Measurements from ENCODE around the gene NDRG4. TPM values are rescaled to one million over a fixed set of nuclear protein-coding genes. Genes with fewer than 3 reads are reported as not detected.

NDRG4 gene
- polyA plus RNA-seq, 1 donor from 2014 or later = 507 TPM

- no peaks in the 10 kb centered on the region for H3K79me2 ChIP-seq (replicated peaks; ENCODE audit: insufficient read depth, low read length)
- H3K4me2 ChIP-seq (ENCODE audit: low read length) = no peak overlapping the region
Observed at GRCh38 chr16:58472266-58472665, 27.7 kb upstream of the NDRG4 start.

DNA sequence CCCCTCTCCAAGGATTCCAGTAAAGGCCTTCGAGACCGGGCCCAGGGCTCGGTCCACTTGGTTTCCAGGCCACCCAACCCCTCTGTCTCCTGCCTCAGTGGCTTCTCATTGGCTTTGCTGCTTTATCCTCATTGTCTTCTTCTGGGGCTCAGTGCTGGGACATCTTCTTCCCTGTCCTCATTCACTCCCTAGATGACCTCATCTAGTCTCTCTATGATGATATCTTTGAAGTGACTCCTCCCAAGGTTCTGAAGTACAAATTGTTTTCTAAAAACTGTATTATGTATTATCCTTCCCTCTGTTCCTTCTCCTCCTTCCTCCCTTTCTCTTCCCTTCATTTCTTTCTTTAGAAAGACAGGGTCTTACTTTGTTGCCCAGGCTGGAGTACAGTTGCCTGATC, 27.1 kb upstream of the NDRG4 start:
- H3K27me3 ChIP-seq (ENCODE audit: insufficient read depth, low read depth, low read length) = no peaks in the 10 kb centered on the region
- no peak overlapping the region for H3K9ac ChIP-seq (ENCODE audit: low read length)
- no peak overlapping the region for H2AFZ ChIP-seq (ENCODE audit: low read depth, low read length)
- H4K20me1 ChIP-seq (ENCODE audit: insufficient read depth) = no peaks in the 10 kb centered on the region
- H3K36me3 ChIP-seq (ENCODE audit: insufficient read depth, low read length) = no peaks in the 10 kb centered on the region
- H3K4me3 ChIP-seq (ENCODE audit: low read length) = no peak overlapping the region
- no peaks in the 10 kb centered on the region for H3K9me2 ChIP-seq (ENCODE audit: insufficient read depth, low read length)
- H3K27ac ChIP-seq (ENCODE audit: low read length) = no peak overlapping the region
- TF ChIP-seq, protein P1, sequence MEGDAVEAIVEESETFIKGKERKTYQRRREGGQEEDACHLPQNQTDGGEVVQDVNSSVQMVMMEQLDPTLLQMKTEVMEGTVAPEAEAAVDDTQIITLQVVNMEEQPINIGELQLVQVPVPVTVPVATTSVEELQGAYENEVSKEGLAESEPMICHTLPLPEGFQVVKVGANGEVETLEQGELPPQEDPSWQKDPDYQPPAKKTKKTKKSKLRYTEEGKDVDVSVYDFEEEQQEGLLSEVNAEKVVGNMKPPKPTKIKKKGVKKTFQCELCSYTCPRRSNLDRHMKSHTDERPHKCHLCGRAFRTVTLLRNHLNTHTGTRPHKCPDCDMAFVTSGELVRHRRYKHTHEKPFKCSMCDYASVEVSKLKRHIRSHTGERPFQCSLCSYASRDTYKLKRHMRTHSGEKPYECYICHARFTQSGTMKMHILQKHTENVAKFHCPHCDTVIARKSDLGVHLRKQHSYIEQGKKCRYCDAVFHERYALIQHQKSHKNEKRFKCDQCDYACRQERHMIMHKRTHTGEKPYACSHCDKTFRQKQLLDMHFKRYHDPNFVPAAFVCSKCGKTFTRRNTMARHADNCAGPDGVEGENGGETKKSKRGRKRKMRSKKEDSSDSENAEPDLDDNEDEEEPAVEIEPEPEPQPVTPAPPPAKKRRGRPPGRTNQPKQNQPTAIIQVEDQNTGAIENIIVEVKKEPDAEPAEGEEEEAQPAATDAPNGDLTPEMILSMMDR (IDR thresholded peaks at IDR 0.05; ENCODE audit: poor library complexity, severe bottlenecking) = no peak
- TF ChIP-seq, protein P2, sequence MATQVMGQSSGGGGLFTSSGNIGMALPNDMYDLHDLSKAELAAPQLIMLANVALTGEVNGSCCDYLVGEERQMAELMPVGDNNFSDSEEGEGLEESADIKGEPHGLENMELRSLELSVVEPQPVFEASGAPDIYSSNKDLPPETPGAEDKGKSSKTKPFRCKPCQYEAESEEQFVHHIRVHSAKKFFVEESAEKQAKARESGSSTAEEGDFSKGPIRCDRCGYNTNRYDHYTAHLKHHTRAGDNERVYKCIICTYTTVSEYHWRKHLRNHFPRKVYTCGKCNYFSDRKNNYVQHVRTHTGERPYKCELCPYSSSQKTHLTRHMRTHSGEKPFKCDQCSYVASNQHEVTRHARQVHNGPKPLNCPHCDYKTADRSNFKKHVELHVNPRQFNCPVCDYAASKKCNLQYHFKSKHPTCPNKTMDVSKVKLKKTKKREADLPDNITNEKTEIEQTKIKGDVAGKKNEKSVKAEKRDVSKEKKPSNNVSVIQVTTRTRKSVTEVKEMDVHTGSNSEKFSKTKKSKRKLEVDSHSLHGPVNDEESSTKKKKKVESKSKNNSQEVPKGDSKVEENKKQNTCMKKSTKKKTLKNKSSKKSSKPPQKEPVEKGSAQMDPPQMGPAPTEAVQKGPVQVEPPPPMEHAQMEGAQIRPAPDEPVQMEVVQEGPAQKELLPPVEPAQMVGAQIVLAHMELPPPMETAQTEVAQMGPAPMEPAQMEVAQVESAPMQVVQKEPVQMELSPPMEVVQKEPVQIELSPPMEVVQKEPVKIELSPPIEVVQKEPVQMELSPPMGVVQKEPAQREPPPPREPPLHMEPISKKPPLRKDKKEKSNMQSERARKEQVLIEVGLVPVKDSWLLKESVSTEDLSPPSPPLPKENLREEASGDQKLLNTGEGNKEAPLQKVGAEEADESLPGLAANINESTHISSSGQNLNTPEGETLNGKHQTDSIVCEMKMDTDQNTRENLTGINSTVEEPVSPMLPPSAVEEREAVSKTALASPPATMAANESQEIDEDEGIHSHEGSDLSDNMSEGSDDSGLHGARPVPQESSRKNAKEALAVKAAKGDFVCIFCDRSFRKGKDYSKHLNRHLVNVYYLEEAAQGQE (IDR thresholded peaks at IDR 0.05; ENCODE audit: borderline replicate concordance) = no peak
- H3F3A ChIP-seq (ENCODE audit: insufficient read depth, low read length, poor library complexity, severe bottlenecking) = no peaks in the 10 kb centered on the region
- no peaks in the 10 kb centered on the region for H3K79me2 ChIP-seq (replicated peaks; ENCODE audit: insufficient read depth, low read length)
- H3K9me3 ChIP-seq (ENCODE audit: low read length) = no peaks in the 10 kb centered on the region
- H3K4me2 ChIP-seq (ENCODE audit: low read length) = no peak overlapping the region

More at GRCh38 chr16:58472266-58472665, 27.7 kb upstream of the NDRG4 start:
- Histone ChIP-seq H4K20me1 (ENCODE audit: insufficient read depth) (no peaks in the 10 kb centered on the region), H3K36me3 (ENCODE audit: insufficient read depth, low read length) (no peaks in the 10 kb centered on the region), H3K27ac (ENCODE audit: low read length) (no peak overlapping the region), H3K9me2 (ENCODE audit: insufficient read depth, low read length) (no peaks in the 10 kb centered on the region), H3K27me3 (ENCODE audit: insufficient read depth, low read depth, low read length) (no peaks in the 10 kb centered on the region), H3K4me3 (ENCODE audit: low read length) (no peak overlapping the region), H3K9ac (ENCODE audit: low read length) (no peak overlapping the region), H3K9me3 (ENCODE audit: low read length) (no peaks in the 10 kb centered on the region), H3F3A (ENCODE audit: insufficient read depth, low read length, poor library complexity, severe bottlenecking) (no peaks in the 10 kb centered on the region), H2AFZ (ENCODE audit: low read depth, low read length) (no peak overlapping the region)
- TF ChIP-seq RAD21 (conservative IDR thresholded peaks at IDR 0.05) (no peak), POLR2AphosphoS5 (IDR thresholded peaks at IDR 0.05) (no peak), MXI1 (conservative IDR thresholded peaks at IDR 0.05; ENCODE audit: poor library complexity, severe bottlenecking) (no peak), SMC3 (conservative IDR thresholded peaks at IDR 0.05; ENCODE audit: poor library complexity) (no peak), EZH2 (IDR thresholded peaks at IDR 0.05; ENCODE audit: borderline replicate concordance, insufficient read depth, low read length, poor library complexity, severe bottlenecking) (no peak), EP300 (conservative IDR thresholded peaks at IDR 0.05; ENCODE audit: poor library complexity, severe bottlenecking) (no peak), TAF1 (IDR thresholded peaks at IDR 0.05; ENCODE audit: low read depth) (no peak)
- TF ChIP-seq, protein P2 (IDR thresholded peaks at IDR 0.05; ENCODE audit: borderline replicate concordance) = no peak
- TF ChIP-seq, protein P1 (IDR thresholded peaks at IDR 0.05; ENCODE audit: poor library complexity, severe bottlenecking) = no peak

Data from neural cell (in vitro differentiated cells).